Activated CD4-positive, CD25-positive, alpha-beta regulatory T cell treated with anti-CD3 and anti-CD28 coated beads, Interleukin-2, amount 50 U/mL, for 24 hours (primary cell): ENCODE results near the gene TEPSIN.
A peak's percentile ranks its signal among the peaks of the same experiment; 100 is the strongest.

Experiments
- ATAC-seq, 2 donors: fragments of 150-1000 bp; cut with Tn5 transposase; one replicate each; pipeline ENCODE4 v1.10.0; 2021; ENCODE audit warnings: mild to moderate bottlenecking in 1 of 2, moderate library complexity in 1 of 2

TEPSIN gene, protein sequence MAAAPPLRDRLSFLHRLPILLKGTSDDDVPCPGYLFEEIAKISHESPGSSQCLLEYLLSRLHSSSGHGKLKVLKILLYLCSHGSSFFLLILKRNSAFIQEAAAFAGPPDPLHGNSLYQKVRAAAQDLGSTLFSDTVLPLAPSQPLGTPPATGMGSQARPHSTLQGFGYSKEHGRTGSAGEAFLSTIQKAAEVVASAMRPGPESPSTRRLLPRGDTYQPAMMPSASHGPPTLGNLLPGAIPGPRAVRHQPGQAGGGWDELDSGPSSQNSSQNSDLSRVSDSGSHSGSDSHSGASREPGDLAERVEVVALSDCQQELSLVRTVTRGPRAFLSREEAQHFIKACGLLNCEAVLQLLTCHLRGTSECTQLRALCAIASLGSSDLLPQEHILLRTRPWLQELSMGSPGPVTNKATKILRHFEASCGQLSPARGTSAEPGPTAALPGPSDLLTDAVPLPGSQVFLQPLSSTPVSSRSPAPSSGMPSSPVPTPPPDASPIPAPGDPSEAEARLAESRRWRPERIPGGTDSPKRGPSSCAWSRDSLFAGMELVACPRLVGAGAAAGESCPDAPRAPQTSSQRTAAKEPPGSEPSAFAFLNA

DNA sequence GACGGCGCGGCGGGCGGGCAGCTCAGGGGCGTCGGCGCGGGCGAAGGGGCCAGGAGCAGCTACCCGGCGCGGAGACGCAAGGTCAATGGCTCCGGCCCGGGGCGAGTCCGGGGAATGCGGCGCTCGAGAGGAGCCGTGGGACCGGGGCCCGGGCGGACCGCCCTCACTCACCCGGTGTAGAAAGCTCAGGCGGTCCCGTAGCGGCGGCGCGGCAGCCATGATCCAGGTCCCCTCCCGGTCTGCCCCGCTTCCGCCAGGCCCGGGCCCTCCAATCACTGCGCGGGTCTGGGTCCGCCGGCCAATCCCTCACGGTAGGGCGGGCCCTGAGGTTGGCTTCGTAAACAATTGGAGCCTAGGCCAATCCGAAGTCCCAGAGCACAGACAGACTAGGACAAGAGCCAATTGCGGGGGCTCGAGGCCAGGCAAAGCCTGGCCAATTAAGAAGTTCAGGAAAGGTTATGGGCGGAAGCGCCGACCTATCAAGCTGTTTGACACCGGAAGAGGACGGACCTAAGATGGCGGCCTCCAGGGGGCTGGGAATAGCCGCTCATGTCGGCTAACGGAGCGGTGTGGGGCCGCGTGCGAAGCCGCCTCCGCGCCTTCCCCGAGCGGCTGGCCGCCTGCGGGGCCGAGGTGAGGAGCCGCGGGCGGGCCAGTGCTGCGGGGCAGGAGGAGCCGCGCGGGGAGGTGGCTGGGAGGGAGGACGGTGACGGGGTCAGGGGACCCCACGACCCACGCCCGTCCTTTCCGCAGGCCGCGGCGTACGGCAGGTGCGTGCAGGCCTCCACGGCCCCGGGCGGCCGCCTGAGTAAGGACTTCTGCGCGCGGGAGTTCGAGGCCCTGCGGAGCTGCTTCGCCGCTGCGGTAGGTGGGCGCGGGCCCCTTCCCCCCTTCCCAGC, at the start of gene TEPSIN, which contains the start of gene NDUFAF8:
Gene TEPSIN (minus strand): TSS at position 241 of the 899 bp plus-strand sequence. CDS start 22 bp downstream, at position 219.
Gene NDUFAF8 (plus strand): TSS at position 504 of the 899 bp plus-strand sequence. CDS start 46 bp downstream, at position 550.
- peak; percentile 96 to 98 for ATAC-seq

DNA sequence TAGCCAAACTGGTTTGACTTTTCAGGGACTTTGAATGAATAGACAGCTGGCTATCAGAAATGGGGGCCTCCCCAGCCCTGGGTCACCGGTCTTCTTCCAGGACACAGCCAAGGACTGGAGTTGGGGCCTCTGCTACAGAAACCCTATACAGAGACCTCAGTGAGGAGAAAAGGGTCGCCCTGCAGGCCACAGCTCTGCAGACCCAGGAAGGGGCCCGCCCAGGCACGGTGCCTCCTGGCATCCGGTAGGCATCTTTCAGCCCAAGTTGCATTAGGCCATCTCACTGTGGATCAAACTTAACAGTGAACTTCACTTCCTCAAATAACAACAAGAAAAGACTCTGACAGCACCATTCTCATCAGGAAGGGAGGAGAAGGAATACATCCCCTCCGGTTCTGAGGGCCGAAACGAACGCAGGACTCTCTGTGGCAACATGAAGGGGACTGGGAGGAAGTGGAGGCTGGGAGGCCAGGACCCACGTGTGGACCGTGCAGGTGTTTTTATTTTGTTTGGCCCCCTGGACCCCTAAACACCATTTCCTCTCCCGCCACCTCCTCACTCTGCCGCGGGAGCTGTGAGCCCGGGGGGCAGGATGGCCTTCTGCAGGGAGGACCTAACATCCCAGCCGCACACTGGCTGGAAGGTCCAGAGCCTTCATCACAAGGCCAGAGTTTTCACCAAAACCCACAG, 49.0 kb upstream of the TEPSIN start:
- no peak for ATAC-seq

DNA sequence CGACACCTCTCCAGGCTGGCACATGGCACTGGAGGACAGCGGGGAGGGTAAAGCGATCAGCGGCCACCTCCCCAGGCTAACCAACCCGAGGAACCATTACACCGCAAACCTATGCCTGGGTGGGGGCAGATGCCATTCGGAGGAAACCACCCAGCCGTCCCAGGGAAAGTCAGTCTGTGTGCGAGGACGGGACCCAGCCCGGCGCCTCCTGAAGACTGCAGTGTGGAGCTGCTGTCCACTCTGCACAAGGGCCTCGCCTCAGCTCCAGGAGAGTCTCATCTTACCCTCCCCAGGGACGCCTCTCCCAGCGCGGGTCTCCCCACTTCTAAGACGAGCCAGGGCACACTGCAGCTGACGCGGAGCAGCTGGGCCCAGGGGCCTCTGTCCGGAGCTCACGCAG, 48.3 kb upstream of the TEPSIN start:
- no peak for ATAC-seq

DNA sequence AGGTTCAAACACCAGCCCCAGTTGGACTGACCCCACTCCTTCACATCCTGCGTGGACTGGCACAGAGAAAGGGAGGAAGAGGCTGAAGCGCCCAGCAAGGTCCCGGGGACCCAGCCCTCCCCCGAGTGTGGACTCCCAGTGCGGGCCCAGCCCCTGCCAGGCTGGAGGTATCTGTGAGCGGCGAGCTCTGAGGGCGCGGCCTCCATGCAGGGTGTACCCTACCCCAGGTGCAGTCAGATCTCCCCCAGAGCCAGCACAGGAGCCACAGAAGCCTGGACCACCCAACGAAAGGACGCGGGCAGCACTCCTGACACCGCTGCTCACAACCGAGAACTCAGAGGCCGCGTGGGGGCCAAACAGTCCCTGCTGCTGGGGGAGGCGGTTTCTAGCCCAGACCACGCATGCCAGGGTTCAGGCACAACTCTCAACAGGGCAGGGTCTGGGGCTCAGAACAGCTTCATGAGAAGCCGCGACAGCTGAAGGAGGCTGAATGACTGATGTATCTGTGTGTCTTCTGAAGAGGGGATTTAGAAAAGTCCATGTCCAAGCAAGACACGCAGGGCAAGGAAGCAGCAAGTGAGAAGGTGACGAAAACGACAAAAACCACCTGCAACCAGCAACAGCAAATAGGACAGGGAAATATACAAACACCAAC, 47.8 kb upstream of the TEPSIN start:
- ATAC-seq, result no peak

DNA sequence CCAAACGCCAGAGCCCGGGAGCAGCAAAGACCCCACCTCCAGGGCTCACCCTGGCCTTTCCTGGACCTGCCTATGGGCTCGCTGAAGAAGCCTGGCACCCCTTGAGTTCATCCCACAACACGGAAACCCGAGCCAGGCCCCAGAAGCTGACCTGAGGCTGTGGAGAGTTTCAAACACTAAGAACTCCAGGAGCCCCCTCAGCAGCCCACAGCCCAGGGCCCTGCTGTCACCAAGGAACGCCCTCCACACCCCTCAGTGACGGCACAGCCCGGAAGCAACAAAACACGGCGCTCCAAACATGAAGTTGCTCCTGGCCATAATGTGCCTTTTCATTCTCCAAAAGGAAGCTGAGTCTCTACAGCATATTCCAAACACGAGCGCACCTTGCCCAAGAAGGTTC, 47.0 kb upstream of the TEPSIN start:
- peak in 1 of 2 donors; percentile 26 for ATAC-seq

DNA sequence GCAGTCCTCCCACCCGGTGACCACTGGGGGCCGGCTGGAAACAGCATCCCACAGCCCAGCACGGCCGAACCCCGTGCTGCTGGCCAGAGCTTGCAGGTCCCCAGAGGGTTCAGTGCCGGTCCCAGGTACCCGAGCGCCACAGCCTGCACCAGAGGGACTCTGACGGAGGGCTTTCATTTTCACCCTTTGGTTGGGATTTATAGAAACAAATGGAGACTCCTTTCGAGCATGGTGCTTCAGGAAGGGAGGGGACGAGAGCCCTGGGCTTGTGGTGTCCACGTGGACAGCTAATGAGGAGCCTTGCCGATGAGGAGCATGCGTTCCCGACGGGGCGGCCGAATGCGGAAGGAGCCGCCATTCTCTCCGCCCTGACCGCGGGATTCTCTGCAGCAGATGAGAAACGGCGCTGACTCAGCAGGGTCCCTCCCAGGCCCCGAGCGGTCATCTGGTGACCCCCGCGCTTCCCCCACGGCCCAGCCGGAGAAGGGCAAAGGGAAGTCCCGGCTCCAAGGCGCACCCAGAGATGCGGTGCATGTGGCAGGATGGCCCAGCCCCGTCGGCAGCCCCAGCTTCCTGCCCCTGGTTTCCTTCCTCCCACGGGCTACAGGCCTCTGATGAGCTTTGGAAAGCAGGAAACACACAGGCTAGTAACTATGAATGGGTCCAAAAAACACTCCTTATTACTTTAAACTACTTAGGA, 46.5 kb upstream of the TEPSIN start:
- ATAC-seq, result peak; percentile 77 to 83

DNA sequence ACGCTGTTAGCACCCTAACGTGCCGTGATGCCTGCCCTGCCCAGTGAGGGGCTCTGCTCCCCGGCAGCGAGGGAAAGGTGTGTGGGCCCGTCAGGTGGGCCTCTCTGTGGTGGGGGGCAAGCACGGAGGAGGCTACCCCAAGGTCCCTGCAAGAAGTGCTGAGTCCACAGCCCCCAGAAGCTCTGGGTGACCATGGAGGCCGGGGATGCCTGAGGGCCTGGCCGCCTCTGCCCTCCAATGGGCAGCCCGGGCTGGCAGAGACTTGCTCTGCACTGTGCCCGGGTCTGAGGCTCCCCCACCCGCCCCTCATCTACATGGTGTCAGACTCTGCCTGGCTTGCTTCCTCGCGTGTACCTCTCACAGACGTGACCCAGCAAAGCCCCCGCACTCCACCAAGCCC, 44.0 kb upstream of the TEPSIN start:
- ATAC-seq, result no peak

DNA sequence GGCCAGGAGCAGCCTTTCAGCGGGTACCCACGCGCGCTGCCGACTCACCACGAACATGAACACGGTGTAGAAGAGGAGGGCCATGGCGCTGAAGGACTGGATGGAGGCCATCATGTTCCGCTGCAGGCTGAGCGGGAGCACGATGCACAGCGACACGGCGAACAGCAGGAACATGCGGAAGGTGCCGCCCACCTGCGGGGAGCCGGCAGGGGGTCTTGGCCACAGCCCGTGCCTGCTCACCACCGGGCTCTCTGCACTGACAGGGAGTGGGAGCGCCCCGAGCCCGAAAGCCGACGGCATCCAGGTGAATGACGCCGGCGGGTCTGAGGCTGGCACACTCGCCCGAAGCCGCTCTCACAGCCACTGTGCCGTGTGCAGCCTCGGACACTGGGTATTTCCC, 43.3 kb upstream of the TEPSIN start:
- ATAC-seq, result no peak

DNA sequence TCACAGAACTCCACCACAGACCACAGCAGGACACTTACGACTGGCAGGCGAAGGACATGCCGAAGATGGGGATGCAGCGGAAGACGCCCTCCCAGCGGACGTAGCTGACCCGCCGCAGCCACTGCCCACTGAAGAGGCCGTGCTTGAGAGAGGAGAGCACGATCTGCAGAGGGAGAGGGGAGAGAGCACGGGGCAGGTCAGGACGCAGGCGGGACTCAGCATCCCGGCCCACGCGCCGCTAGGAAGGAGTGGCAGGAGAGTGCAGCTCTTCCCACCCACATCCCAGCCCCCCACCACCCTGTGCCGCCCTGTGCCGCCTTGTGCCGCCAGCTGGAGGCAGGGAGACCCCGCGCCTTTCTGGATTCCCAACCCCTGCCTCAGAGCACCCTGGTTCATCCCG, 41.7 kb upstream of the TEPSIN start:
- ATAC-seq, result no peak

DNA sequence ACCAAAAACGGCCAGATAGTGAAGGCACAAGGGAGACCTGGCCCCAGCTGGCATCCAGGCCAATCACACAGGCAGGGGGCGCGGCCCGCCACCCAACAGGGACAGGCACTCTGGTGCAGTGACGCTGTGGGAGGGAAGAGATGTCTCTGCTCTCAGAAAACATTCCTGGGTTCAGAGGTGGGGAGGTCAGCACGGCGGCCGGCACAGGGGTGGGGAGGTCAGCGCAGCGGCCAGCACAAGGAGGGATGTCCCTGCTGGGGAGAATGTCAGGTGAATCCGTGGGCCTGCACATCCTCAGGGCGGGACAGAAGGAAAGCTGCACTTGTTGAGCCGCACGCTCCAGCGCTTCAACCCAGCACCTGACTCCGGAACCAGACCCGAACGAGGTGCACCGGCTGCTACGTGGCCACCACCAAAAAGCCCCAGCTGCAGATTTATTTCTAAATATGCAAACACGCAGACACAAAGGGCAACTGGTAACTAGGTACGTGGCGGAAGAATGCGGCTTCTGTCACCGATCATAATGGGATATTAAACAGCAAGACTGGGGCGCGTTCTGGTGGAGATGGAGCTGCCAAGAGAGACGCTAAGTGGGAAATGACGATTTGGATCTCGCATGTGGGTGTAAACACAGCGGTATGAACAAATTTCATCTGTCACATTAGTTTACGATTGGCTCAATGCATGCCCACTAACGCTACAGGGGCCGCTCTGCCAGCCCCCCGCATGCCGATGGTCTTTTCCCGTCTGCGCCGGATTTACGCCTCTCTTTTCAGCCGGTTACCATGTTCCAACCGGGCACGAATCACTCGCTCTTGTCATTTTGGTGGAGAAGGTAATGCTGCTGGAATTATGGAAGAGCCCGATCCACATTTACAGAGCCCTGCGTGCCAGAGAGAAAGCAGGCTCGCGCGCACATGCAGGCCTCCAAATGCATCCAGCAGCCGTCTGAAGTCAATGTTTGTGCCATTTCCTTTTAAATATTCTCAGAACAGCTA, 40.7 kb upstream of the TEPSIN start:
- no peak for ATAC-seq

DNA sequence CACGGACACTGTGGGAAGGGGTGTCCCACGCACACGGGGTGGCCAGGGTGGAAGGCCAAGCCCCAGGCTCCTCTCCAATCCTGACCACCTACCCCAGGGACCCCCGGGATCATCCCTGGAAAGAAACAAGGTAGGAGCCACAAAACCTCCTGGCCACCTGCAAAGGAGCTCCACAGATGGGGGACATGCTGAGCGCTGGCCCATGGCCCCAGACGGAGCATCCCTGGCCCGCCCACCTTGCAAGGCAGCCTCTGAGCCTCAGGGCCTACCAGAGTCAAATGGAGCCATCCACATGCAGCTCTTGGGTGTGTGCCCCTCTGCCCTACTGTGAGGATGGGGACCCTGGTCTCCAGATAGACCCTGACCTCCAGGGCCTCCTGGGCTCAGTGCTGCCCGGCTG, 40.0 kb upstream of the TEPSIN start:
- no peak for ATAC-seq

DNA sequence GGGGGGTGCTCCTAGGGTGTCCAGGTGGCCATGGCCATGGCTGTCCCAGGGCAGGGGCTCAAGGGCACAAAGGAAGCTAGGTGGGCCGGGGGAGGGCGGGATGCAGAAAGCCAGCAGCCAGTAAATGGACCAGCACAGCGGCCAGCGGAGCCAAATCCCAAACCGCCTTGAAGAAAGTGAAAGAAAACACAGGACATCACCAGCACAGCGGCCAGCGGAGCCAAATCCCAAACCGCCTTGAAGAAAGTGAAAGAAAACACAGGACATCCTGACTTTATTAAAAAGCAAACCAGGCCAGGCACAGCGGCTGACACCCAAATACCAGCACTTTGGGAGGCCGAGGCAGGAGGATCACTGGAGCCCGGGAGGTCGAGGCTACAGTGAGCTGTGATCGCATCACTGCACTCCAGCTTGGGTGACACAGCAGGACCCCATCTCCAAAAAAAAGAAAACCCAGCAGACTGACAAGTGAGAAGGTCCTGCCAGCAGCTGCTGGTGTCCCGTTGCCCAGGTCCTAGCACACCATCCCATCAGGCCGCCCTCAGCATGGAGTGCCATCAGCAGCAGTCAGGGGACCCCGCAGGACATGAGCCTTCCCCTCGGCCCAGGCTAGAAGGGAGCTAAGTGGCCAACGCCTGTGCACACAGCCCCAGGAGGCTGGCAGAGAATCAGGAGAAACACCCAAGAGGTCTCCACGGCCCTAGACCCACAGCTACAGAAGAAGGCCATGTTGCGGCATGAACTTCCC, 39.3 kb upstream of the TEPSIN start:
- ATAC-seq, result no peak

DNA sequence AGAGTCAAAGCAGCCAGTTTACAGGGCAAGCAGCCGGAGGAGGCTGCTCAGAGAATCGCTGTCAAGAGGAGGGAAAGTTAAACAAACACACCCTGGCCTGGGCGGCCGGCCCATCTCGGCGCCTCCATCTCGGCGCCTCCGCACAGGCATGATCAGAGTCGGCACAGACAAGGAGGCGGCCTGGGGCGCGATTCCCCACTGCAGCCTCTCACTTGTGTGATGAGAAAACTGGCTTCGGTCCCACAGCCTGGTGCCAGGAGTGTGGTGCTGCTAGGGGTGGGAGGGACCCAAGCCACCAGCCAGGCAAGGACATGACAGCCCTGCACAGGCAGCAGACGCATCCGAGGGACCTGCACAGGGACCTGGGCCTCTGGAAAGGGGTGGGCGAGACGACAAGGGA, 38.6 kb upstream of the TEPSIN start:
- no peak for ATAC-seq

DNA sequence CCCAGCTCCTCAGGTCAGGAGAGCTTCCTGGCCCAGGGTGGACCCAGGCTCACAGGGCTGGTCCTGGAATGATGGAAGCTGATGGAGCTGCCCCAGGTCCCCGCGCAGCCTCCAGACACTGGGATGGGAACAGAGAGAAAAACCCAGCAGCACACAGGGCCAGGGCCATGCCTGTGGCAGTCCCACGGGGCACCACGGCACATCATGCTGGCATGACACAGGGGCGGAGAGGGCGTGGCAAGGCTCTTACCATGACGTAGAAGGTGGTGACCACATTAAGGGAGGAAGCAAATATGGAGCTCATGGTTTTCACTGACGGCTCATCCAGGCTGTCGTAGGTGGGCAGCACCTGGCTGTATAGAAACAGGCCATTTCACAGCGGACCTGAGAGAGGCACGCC, 37.9 kb upstream of the TEPSIN start:
- ATAC-seq, result no peak

DNA sequence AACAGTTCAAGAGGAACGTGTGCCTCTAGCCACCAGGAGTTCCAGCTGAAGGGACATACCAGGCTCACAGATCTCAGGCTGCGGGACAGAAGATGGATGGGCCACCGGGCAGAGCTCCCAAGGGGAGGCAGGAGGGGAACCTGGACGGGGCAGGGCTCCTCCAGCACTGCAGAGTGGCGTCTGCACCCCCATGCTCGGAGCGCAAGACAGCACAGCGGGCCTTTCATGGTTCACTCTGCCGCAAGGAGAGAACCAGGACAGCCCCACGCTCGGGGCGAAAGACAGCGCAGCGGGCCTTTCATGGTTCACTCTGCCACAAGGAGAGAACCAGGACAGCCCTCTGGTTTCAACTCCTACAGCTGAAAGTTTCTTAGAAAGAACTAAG, 35.6 kb upstream of the TEPSIN start:
- ATAC-seq, result no peak

DNA sequence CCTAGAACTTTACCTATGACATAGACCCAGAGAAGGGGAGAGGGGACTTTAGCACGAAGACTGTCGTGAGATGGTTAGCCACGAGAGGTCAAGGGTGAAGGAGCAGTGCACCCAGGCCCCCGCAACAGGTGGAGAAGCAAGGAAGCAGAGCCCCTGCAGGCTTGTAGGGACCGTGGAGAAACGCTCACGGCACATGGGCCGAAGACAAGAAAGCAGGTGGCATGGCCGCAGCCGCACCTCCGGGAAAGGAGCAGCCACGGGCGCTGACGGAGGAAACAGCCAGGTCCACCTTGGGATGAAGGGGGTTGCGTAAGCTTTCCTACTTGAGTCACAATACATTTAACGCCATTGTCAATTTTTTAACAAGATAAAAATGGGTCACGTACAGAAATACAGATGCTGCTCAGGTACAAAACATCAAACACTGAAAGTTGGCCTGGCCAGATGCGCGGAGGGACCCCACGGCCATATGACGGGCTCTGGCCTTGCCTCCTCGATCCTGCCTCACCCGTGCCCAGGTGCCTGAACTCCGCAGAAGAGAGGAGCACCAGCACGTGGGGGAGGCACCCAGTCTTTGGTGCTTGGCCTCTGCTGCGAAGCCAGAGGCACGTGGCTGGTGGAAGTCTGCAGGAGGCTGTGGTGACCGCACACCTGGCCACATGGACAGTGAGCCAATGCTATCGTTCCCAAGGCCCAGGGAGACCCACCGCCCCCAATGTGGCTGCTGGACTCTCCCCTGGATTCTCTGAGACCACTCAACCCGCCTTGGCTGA, 35.0 kb upstream of the TEPSIN start:
- ATAC-seq, result no peak

DNA sequence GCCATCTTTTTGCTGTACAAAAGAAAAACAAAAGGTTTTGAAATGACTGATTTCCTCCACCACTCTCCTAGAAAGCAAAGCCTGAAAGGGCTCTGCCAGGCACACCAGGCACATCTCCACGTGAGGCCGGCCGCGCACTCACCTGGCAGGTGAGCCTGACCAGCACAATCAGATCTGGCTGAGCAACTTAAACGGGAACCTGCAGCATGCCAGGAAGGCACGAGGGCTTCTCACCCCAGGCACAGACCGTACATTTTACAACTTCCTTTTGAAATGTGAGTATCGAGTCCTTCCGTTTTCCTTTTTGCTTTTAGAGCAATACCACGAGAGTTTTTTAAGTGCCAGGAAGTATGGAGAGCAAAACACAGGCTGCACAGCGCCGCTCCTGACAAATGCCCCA, 33.8 kb upstream of the TEPSIN start:
- no peak for ATAC-seq

DNA sequence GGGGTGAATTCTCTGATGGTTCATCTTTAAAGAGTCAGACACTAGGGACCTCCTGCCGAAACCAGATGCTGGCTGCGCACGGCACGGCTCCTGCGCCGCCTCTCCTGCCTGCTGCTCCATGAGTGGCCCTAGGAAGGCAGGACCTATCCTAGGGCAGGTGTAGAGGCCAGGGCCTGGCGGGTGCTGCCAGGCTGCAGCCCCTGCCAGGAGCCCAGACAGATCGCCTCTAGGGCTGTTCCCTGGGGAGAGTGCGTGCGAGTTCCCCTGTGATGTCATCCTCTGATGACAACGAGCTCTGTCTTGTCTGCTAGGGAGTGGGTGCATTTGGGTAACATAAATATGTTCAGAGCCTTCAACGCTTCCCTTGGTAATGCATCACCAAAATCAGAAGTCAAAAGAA, 32.4 kb upstream of the TEPSIN start:
- no peak for ATAC-seq

DNA sequence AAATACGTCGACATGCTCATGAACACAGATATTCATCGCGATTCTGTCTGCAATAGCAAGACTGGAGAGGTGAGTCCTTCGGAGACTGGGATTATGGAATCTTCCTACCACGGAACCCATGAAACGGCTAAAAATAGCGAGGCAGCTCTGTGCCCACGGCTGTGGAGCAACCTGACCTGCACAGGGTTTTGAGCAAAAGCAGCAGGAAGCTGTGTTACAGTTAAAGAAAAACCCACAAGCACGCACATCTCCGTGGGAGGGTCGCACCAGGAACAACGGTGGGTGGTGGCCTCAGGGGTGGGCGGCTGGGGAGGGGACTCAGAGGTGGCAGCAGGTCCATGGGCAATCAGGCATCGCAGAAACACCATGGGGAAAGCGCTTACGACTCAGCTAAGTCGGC, 31.4 kb upstream of the TEPSIN start:
- no peak for ATAC-seq
